Activated CD4-positive, alpha-beta T cell treated with anti-CD3 and anti-CD28 coated beads, Interleukin-10, Interleukin-2, amounts not matched to agents 100 ng/mL and 50 ng/mL, durations not matched to agents 16 hours and 8 hours (primary cell): ENCODE measurements around the gene MEX3A.
"Not testable (repeated sequence)": the region's sequence is repeated elsewhere in the genome, so short reads cannot be mapped to it uniquely, and the experiment has no call there.

Source experiments
- DNase-seq: peaks from one replicate; pipeline ENCODE4 v3.0.0-alpha.2; 2020

The MEX3A gene

GRCh38 chr1:156082309-156083091, at the start of gene MEX3A:
Gene MEX3A (minus strand): TSS chr1:156082465. CDS start chr1:156081998, 467 bp downstream.
- DNase-seq, result peak; percentile 62

- no peak for DNase-seq
These were observed 48.3 kb upstream of the MEX3A start for GRCh38 chr1:156130578-156130942.

GRCh38 chr1:156129687-156130577, 47.7 kb upstream of the MEX3A start:
- peak; percentile 85 for DNase-seq

- DNase-seq, result no peak
These were observed 46.7 kb upstream of the MEX3A start for GRCh38 chr1:156128654-156129597.

- no peak for DNase-seq
These were observed 46.0 kb upstream of the MEX3A start for GRCh38 chr1:156128308-156128653.

GRCh38 chr1:156126630-156127534, 44.6 kb upstream of the MEX3A start:
- DNase-seq, result peak; percentile 98

GRCh38 chr1:156126043-156126629, 43.9 kb upstream of the MEX3A start:
- DNase-seq, result peak; percentile 87

- DNase-seq, result not testable (repeated sequence)
These were observed 43.3 kb upstream of the MEX3A start for GRCh38 chr1:156125544-156125943.

- peak; percentile 75 for DNase-seq
These were observed 42.6 kb upstream of the MEX3A start for GRCh38 chr1:156124557-156125483.

- peak; percentile 64 for DNase-seq
These were observed 41.3 kb upstream of the MEX3A start for GRCh38 chr1:156123356-156124196.

- no peak for DNase-seq
These were observed 40.5 kb upstream of the MEX3A start for GRCh38 chr1:156122519-156123355.

- no peak for DNase-seq
These were observed 39.8 kb upstream of the MEX3A start for GRCh38 chr1:156122086-156122485.

- no peak for DNase-seq
These were observed 39.2 kb upstream of the MEX3A start for GRCh38 chr1:156121457-156121856.

- not testable (repeated sequence) for DNase-seq
These were observed 38.7 kb upstream of the MEX3A start for GRCh38 chr1:156121005-156121404.

GRCh38 chr1:156120318-156120717, 38.1 kb upstream of the MEX3A start:
- no peak for DNase-seq

- DNase-seq, result peak; percentile 50
These were observed 37.4 kb upstream of the MEX3A start for GRCh38 chr1:156119503-156120209.

GRCh38 chr1:156118177-156118868, 36.1 kb upstream of the MEX3A start:
- DNase-seq, result no peak
